GM12891 (cell line): ENCODE data around the gene SUZ12.
A peak's percentile ranks its signal among the peaks of the same experiment; 100 is the strongest.
"Not testable (repeated sequence)": the region's sequence is repeated elsewhere in the genome, so short reads cannot be mapped to it uniquely, and the experiment has no call there.

Source experiments
- DNase-seq: peaks from one replicate; pipeline ENCODE4 v3.0.0; 2011; ENCODE audit warnings: low spot score; ENCODE audit not compliant: insufficient read length
- FAIRE-seq: peaks from 2 replicates; lab custom pipeline; 2011; peaks lifted over from hg19 to GRCh38; lab: Jason Lieb, UNC
- PAX5 ChIP-seq: IDR thresholded peaks from 2 replicates; pipeline ENCODE4 v1.6.1; 2011; ENCODE audit warnings: low read length, moderate library complexity, mild to moderate bottlenecking; ENCODE audit not compliant: insufficient read depth, severe bottlenecking
- POLR2A ChIP-seq: IDR thresholded peaks from 2 replicates; pipeline ENCODE4 v1.6.1; 2011; ENCODE audit warnings: low read depth, low read length, control low read depth
- POLR2AphosphoS5 ChIP-seq: IDR thresholded peaks from 2 replicates; pipeline ENCODE4 v1.6.1; 2011; ENCODE audit warnings: low read depth, low read length, control low read depth
- POU2F2 ChIP-seq: IDR thresholded peaks from 2 replicates; pipeline ENCODE4 v1.6.1; 2011; ENCODE audit warnings: low read depth, mild to moderate bottlenecking, control low read depth, low read length, moderate library complexity
- SPI1 ChIP-seq: IDR thresholded peaks from 2 replicates; pipeline ENCODE4 v1.6.1; 2011; ENCODE audit warnings: low read depth, low read length, control low read depth
- TAF1 ChIP-seq: IDR thresholded peaks from 2 replicates; pipeline ENCODE4 v1.6.1; 2011; ENCODE audit warnings: low read depth, low read length, control low read depth

The SUZ12 gene

DNA sequence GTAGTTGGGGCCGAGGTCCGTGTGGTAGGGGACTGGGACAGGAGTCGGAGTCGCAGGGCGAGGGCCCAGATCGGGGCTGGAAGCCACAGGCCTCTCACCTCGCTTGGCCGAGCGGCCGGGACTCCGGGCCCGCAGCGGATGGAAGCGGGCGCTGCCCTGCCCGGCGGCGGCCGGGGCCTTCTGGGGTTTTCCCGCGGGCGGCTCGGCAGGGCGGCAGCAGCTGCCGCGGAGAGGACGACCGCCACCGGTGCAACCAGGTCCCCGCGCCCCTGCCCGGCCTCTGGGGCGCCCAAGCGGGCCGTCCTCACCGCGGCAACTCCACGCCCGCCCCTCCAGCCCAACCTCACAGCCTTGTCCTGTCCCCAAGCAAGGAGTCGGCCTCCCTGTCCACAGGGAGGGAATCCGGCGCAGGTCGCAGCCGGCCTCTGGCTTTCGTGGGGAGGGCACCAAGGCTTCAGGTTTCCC is 19.7 kb upstream of the SUZ12 start:
- FAIRE-seq: no peak
- no peak for DNase-seq
- no peak for TF ChIP-seq PAX5
- no peak for TF ChIP-seq SPI1
- TF ChIP-seq POU2F2: no peak
- no peak for TF ChIP-seq POLR2A
- no peak for TF ChIP-seq TAF1
- TF ChIP-seq POLR2AphosphoS5: no peak

DNA sequence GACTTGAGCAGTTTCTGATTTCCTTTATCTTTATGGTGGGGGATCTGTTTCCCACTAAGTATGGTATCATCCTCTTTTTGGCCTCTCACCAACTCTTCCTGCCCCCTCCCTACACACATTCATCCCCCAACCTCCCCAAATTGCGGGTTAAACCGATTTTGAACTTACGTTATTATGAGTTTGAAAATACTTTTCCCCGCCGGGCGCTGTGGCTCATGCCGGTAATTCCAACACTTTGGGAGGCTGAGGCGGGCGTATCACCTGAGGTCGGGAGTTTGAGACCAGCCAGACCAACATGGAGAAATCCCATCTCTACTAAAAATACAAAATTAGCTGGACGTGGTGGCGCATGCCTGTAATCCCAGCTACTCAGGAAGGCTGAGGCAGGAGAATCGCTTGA is 19.1 kb upstream of the SUZ12 start:
- DNase-seq, FAIRE-seq: not testable (repeated sequence)

DNA sequence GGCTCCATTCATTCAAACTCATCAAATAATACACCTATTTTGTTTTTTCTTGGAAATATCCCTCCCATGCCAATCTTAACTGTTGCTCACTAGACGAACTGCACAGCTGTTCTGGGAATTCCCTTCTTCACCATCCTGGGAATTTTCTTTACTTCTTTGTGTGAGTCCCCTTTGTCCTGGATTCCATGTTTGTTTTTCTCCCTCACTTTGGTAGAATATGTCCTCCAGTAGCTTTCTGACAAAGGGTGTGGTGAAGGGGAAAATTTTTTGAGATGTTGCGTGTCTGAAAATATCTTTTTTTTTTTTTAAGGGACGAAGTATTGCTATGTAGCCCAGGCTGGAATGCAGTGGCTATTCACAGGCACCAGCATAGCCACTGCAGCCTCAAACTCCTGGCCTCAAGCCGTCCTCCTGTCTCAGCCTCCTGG is 18.1 kb upstream of the SUZ12 start:
- no peak for DNase-seq
- FAIRE-seq: no peak
- no peak for TF ChIP-seq POLR2A
- no peak for TF ChIP-seq POU2F2
- no peak for TF ChIP-seq PAX5
- no peak for TF ChIP-seq SPI1
- TF ChIP-seq TAF1: no peak
- no peak for TF ChIP-seq POLR2AphosphoS5

DNA sequence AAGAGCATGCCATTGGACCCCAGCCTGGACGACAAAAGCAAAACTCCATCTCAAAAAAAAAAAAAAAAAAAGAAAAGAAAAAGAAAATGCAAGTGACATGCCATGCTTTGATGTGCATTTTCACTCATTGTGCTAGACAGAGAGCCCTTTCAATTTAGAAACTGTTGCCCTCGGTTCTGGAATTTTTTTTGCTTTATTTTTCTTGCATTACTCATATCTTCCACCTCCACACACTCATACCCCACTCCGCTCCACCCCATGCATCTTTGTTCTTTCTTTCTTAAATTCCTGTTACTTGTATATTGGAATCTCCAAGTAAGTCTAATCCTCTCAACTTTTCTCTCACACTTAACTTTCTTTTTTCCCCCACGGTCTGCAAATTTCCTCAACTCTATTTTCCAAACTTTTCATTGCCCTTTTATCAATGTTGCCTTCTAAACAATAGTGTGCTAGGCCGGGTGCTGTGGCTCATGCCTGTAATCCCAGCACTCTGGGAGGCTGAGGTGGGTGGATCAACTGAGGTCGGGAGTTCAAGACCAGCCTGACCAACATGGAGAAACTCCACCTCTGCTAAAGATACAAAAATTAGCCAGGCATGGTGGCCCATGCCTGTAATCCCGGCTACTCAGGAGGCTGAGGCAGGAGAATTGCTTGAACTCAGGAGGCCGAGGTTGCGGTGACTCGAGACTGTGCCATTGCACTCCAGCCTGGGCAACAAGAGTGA is 16.8 kb upstream of the SUZ12 start:
- DNase-seq (no peak), FAIRE-seq (no peak)
- TF ChIP-seq POLR2AphosphoS5 (no peak), POLR2A (no peak), TAF1 (no peak), PAX5 (no peak), POU2F2 (no peak), SPI1 (no peak)

DNA sequence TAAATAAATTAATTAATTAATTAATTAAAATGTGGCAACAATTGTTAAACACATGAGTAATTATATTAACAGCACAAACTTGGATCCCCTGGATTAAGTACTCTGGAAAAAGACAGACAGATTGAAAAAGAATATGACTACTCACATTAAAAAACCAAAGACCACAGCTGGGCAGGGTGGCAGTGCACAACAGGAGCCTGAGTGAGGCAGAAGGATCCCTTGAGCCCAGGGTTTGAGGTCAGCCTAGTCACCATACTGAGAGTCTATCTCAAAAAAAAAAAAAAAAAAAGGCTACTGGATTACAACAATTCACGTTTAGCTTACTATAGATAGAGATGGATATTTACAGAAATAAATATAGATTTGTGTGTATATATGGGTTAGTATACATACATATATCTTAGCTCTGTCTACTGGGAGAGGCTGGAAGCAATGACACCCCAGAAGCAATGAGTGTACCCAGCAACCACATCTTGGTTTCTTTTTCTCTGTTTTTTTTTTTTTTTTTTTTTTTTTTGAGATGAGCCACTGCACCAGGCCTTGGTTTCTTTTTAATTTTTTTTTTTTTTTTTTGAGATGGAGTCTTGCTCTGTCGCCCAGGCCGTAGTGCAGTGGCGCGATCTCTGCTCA is 10.6 kb upstream of the SUZ12 start:
- FAIRE-seq (no peak), DNase-seq (no peak)
- TF ChIP-seq TAF1: no peak
- TF ChIP-seq POLR2A: no peak
- TF ChIP-seq SPI1: no peak
- TF ChIP-seq POLR2AphosphoS5: no peak
- TF ChIP-seq POU2F2: no peak
- TF ChIP-seq PAX5: no peak

DNA sequence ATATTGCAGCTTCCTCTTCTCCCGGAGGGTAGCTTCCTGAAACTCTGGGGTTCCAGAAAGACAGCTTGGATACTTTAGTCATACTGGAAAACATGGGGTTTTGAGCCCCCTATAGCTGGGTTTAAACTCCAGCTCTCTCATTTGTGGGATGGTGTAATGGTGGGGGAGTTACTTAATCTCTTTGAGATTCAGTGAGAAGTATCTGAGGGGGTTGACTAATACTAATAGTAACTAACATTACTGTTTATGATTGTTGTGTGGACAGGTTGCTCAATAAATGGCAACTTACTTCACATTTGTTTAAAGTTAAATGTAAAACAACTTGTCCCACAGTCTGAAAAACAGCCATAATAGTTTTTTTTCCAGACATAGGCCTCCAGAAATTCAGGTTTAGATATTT is 5.1 kb upstream of the SUZ12 start:
- FAIRE-seq (no peak), DNase-seq (no peak)
- TF ChIP-seq SPI1 (no peak), POLR2A (no peak), POLR2AphosphoS5 (no peak), POU2F2 (no peak), TAF1 (no peak)

DNA sequence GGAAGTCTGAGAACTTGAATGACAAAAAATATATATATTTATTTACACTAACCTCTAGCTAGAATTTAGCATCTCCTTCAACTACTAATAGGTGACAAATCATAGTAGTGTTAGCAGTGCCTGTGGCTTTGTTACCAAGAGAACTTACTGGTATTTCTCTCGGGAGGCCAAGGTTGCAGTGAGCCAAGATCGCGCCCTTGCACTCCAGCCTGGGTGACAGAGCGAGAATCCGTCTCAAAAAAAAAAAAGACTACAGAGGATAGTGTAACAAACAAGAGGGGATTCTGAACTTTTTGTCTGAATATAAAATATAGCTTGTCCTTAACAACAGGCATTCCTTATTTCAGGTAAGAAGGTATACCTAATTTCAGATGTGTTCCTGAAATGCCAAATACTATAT is 1.3 kb upstream of the SUZ12 start:
- no peak for DNase-seq
- TF ChIP-seq POU2F2 (no peak), POLR2AphosphoS5 (no peak), POLR2A (no peak), SPI1 (no peak), PAX5 (no peak), TAF1 (no peak)
- FAIRE-seq: no peak

DNA sequence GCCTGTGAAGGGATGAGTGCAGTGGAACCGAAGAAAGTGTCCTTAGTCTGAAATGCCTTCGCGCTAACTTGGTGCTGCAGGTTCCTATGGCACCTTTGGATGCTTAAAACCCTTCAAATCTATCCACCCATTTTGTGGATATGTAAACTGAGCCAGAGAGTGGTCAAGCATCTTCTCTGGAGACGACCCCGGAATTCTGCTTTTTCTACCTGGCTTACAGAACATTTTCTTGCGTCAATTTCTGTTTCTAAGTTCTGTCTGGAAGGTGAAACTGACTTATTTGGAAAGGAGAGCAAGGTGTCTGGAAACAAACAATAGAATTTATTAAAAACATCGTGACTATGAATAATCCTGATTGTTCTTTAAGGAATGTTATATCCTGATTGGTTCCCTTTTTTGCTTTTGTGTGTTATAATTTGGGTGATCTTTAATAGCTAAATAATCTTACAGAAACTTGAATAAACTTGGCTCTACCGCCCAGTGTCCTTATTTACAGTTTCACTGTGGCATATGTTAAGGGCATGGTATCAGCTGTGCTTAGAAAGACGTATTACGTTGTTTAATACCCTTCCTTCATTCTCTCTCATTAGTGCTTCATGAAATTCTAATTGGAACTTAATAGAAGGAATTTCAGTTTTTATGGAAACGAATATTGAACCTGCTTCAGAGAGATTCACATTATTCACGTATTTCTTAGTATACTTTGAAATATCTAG is 1.3 kb downstream of the SUZ12 start:
- peak; percentile 9 for FAIRE-seq
- not testable (repeated sequence) for DNase-seq

DNA sequence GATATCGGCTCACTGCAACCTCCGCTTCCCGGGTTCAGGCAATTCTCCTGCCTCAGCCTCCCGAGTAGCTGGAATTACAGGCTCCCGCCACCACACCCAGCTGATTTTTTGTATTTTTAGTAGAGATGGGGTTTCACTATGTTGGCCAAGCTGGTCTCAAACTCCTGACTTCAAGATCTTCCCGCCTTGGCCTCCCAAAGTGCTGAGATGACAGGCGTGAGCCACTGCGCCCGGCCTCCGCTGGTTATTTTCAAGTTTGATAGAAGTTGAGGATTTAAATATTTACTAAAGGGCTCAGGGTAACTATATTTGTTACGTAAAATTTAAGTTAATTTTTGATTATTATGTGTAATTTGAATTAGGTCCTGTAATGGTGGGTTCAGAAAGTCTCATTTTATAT is 5.1 kb downstream of the SUZ12 start:
- not testable (repeated sequence) for DNase-seq, FAIRE-seq

DNA sequence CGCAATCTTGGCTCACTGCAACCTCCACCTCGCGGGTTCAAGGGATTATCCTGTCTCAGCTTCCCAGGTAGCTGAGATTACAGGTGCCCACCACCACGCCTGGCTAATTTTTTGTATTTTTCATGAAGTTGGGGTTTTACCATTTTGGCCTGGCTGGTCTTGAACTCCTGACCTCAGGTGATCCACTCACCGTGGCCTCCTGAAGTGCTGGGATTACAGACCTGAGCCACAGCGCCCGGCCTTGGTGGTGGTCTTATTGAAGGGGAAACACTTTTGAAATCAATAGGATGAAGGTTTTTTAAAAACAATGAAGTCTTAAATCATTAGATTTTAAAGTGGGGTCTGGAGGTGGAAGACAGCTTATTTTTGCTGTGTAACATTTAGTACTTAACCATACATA is 5.6 kb downstream of the SUZ12 start:
- FAIRE-seq, DNase-seq: not testable (repeated sequence)

DNA sequence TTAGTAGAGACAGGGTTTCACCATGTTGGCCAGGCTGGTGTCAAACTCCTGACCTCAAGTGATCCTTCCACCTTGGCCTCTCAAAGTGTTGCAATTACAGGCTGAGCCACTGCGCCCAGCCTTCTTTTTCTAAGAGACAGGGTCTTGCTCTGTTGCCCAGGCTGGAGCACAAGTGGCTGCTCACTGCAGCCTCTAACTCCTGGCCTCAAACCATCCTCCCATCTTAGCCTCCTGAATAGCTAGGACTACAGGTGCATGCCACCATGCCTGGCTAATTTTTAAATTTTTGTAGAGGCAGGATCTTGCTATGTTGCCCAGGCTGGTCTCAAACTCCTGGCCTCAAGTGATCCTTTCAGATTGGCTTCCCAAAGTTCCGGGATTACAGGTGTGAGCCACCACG is 15.1 kb downstream of the SUZ12 start:
- not testable (repeated sequence) for DNase-seq, FAIRE-seq

DNA sequence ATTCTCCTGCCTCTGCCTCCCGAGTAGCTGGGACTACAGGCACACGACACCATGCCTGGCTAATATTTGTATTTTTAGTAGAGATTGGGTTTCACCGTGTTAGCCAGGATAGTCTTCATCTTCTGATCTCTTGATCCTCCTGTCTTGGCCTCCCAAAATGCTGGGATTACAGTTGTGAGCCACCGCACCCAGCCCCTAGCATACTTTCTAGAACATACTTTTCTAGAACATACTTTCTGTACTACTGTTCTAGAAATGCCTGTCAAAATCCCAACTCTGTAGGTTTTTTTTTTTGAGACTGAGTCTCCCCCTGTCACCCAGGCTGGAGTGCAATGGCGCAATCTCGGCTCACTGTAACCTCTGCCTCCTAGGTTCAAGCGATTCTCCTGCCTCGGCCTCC is 27.3 kb downstream of the SUZ12 start:
- FAIRE-seq: not testable (repeated sequence)

More for the DNA sequence above, 27.3 kb downstream of the SUZ12 start:
- DNase-seq: not testable (repeated sequence)
